HG03097 (cell line): Measurements from ENCODE around the gene C20orf202.
"Not testable (repeated sequence)": the region's sequence is repeated elsewhere in the genome, so short reads cannot be mapped to it uniquely, and the experiment has no call there.

Source experiments
- ATAC-seq: cut with Tn5 transposase; IDR thresholded peaks from one replicate; pipeline ENCODE4 v1.9.1; 2021; ENCODE audit not compliant: unreplicated experiment, low FRiP score

Gene C20orf202

GRCh38 chr20:1206366-1207148, 3.3 kb downstream of the C20orf202 start:
- ATAC-seq, result no peak

- no peak for ATAC-seq
These were observed 4.1 kb downstream of the C20orf202 start for GRCh38 chr20:1207293-1207878.

- ATAC-seq, result no peak
These were observed 6.5 kb downstream of the C20orf202 start for GRCh38 chr20:1209447-1210387.

GRCh38 chr20:1210501-1210900, 7.2 kb downstream of the C20orf202 start:
- no peak for ATAC-seq

GRCh38 chr20:1212023-1212422, 8.8 kb downstream of the C20orf202 start:
- ATAC-seq, result no peak

- ATAC-seq, result peak; percentile 61
These were observed 9.5 kb downstream of the C20orf202 start for GRCh38 chr20:1212607-1213396.

- ATAC-seq, result no peak
These were observed 11.6 kb downstream of the C20orf202 start for GRCh38 chr20:1214838-1215261.

- no peak for ATAC-seq
These were observed 12.3 kb downstream of the C20orf202 start for GRCh38 chr20:1215386-1216170.

- ATAC-seq, result not testable (repeated sequence)
These were observed 13.5 kb downstream of the C20orf202 start for GRCh38 chr20:1216527-1217427.

- not testable (repeated sequence) for ATAC-seq
These were observed 19.5 kb downstream of the C20orf202 start for GRCh38 chr20:1222750-1223149.

GRCh38 chr20:1224205-1224890, 21.1 kb downstream of the C20orf202 start:
- no peak for ATAC-seq

- ATAC-seq, result no peak
These were observed 22.1 kb downstream of the C20orf202 start for GRCh38 chr20:1225263-1225782.

- ATAC-seq, result no peak
These were observed 22.8 kb downstream of the C20orf202 start, which contains the start of gene RAD21L1 for GRCh38 chr20:1225783-1226654. Gene RAD21L1, plus strand, starts transcription at chr20:1226044. Its CDS starts 2,410 bp downstream, at chr20:1228454.

GRCh38 chr20:1229541-1229940, 26.3 kb downstream of the C20orf202 start:
- ATAC-seq, result no peak

GRCh38 chr20:1232286-1233111, 29.2 kb downstream of the C20orf202 start:
- ATAC-seq, result no peak

GRCh38 chr20:1240549-1240948, 37.3 kb downstream of the C20orf202 start:
- no peak for ATAC-seq
